ENCODE data around the gene RSKR. TPM values are rescaled to one million over a fixed set of nuclear protein-coding genes. Genes with fewer than 3 reads are reported as not detected.

RSKR gene
- total RNA-seq, 2 donors from 2014 or later: 25.5 to 36.3 TPM

Other genes starting within 250 kb of the RSKR start
- gene SEBOX, start 249.0 kb downstream of the RSKR start, total RNA-seq: not detected
- under 1 TPM; 0.16 to 0.43 TPM for gene VTN, start 243.9 kb downstream of the RSKR start, total RNA-seq
- gene SARM1, start 242.5 kb downstream of the RSKR start, total RNA-seq: 10 to 100 TPM; 30.1 to 33.7 TPM
- gene SLC46A1, start 208.0 kb downstream of the RSKR start, total RNA-seq: 1 to 10 TPM; 2.5 to 4.4 TPM
- not detected for gene SLC13A2, start 140.5 kb downstream of the RSKR start, total RNA-seq
- gene FOXN1, start 107.8 kb downstream of the RSKR start, total RNA-seq: not detected
- 10 to 100 TPM; 39.1 to 67.7 TPM for gene UNC119, start 61.6 kb downstream of the RSKR start, total RNA-seq
- gene PIGS, start 42.7 kb downstream of the RSKR start, total RNA-seq: 10 to 100 TPM; 33.2 to 38.9 TPM
- 100 to 1,000 TPM in 1 of 2 donors, 10 to 100 TPM in 1; 55.0 to 335 TPM for gene ALDOC, start 37.3 kb downstream of the RSKR start, total RNA-seq
- gene SPAG5, start 15.2 kb downstream of the RSKR start, total RNA-seq: 100 to 1,000 TPM; 140 to 195 TPM
- gene BLTP2, start 31.0 kb upstream of the RSKR start, total RNA-seq: 100 to 1,000 TPM; 134 to 226 TPM
- gene SDF2, start 47.7 kb upstream of the RSKR start, total RNA-seq: 10 to 100 TPM; 48.3 to 48.6 TPM
- gene SUPT6H, start 48.0 kb upstream of the RSKR start, total RNA-seq: 10 to 100 TPM; 80.2 to 89.1 TPM
- gene PROCA1, start 97.7 kb upstream of the RSKR start, total RNA-seq: 10 to 100 TPM in 1 of 2 donors, 1 to 10 TPM in 1; 4.4 to 12.4 TPM
- gene RAB34, start 103.7 kb upstream of the RSKR start, total RNA-seq: 10 to 100 TPM in 1 of 2 donors, 1 to 10 TPM in 1; 4.1 to 22.4 TPM
- gene RPL23A, start 105.8 kb upstream of the RSKR start, total RNA-seq: 1,000 to 10,000 TPM; 2,238 to 2,546 TPM
- gene TLCD1, start 112.0 kb upstream of the RSKR start, total RNA-seq: 10 to 100 TPM in 1 of 2 donors, 1 to 10 TPM in 1; 4.8 to 13.4 TPM
- 1 to 10 TPM; 4.9 to 9.2 TPM for gene NEK8, start 114.6 kb upstream of the RSKR start, total RNA-seq
- 100 to 1,000 TPM in 1 of 2 donors, 10 to 100 TPM in 1; 78.4 to 181 TPM for gene TRAF4, start 129.8 kb upstream of the RSKR start, total RNA-seq
- 10 to 100 TPM; 18.7 to 25.1 TPM for gene FAM222B, start 228.6 kb upstream of the RSKR start, total RNA-seq
- gene ERAL1, start 240.8 kb upstream of the RSKR start, total RNA-seq: 10 to 100 TPM; 38.2 to 60.2 TPM